GM18858 (cell line): ENCODE measurements around the gene ESAM.
"Not testable (repeated sequence)": the region's sequence is repeated elsewhere in the genome, so short reads cannot be mapped to it uniquely, and the experiment has no call there.

Experiments used
- ATAC-seq: cut with Tn5 transposase; IDR thresholded peaks from one replicate; pipeline ENCODE4 v1.9.1; 2021; ENCODE audit not compliant: unreplicated experiment

Gene ESAM

DNA sequence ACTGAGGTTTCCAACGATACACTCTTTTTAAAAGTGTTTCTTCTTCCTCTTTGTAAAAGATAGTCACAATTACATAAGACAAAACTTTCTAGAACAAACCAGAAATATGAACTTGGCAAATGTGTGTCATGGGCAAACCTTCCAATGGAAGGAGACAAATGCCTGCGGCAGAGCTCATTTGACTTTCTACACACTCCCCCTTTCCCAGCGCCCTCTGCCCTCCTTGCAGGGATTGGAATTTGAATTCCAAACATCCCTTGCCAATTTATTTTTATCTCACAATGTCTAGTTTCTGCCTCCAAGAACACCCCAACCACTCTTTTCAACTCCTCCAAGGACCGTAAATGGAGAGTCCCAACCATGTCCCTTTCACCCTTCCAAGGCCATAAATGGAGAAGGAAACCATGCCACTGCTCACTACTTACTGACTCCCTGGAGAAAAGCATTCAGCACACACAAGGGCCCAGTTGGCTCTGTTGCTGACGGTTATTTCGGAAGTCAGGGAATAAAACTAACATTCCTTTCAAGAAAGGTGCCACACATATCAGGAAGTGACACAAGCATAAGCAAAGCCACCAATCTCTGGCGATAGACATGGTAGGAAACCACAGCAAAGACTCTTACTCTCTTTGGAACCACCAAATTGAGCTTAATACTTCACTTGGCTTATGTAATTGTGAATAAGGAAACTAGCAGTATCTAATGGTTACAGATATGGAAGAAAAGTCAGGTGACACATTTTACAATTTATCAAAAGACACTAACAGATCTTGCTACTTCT, 15.0 kb upstream of the ESAM start:
- ATAC-seq = no peak

DNA sequence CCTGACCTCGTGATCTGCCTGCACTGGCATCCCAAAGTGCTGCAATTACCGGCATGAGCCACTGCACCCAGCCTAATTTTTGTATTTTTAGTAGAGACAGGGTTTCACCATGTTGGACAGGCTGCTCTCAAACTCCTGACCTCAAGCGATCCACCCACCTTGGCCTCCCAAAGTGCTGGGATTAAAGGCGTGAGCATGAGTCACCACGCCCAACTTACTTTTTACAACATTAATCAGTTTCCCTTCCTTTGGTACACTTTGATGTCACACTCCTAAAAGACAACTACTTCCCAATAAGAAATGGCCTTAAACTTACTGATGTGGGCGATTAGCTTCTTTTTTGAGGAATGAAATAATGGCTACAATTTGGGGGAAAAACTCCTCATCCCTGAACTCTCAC, 8.9 kb upstream of the ESAM start:
- ATAC-seq = not testable (repeated sequence)

DNA sequence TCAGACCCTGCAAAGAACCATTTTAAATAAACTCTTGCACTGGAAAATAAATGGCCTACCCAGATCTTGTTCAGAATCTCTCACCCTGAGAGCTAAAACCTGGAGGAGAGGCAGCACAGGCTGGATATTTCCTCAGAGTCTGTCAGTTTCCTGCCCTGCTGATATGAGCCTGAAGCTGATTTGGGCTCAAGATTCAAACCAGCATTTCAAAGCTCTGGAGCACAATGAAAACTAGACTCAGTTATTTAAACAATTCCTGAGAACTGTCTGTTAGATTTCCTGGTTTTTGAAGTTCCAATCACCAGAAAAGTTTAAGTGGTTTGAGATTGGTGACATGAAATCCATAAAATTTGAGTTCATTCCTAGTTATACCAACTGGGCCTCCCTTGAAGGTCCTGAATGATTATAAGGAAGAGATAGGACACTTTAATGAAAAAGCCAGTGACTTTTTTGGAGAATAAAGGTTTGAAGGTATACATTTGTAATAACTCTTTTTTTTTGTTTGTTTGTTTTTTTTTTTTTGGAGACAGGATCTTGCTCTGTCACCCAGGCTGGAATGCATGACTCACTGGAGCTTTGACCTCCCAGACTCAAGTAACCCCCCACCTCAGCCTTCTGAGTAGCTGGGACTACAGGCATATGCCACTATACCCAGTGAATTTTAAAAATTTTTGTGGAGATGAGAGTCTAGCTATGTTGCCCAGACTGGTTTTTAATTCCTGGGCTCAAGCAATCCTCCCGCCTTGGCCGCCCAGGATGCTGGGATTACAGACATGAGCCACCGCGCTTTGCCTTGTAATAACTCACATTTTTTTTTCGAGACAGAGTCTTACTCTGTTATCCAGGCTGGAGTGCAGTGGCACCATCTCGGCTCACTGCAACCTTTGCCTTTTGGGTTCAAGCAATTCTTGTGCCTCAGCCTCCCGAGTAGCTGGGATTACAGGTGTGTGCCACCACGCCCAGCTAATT, 8.0 kb upstream of the ESAM start:
- no peak for ATAC-seq

DNA sequence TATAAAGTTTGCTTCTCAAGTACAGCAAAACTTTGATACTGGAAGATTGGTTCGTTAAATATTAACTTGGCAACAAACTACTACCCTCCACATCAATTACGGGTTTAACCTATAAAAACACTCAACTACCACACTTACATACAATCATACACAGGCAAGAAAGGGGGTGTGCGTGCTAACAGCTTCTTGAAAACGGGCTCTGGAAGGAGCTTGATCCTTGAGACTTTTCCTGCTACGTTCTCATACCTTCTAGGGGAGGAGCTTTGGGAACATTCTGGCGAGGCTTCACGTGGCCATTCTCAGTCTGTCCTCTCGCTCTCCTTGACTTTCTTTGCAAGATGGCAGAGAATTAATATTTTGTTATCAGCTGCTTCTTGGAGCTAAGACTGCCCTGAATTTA, 6.8 kb upstream of the ESAM start:
- ATAC-seq = no peak

DNA sequence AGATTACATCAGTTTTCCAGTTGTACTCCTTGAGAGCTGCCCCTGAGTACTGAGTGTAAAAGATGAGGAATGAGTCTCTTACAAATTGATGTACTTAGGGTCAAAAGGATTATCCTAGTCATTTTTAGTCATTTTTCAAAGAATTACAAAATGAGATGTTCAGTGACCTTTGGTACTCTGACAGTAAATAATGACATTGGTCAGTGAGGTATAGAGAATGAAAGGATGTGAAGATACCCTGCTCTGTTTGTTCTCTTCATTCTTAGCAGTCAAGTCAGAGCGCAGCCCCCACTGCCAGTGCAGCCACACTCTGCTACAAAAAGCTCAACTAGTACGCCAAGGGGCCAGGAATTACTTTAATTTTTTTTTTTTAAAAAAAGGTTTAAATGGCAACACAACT, 4.1 kb upstream of the ESAM start:
- no peak for ATAC-seq

DNA sequence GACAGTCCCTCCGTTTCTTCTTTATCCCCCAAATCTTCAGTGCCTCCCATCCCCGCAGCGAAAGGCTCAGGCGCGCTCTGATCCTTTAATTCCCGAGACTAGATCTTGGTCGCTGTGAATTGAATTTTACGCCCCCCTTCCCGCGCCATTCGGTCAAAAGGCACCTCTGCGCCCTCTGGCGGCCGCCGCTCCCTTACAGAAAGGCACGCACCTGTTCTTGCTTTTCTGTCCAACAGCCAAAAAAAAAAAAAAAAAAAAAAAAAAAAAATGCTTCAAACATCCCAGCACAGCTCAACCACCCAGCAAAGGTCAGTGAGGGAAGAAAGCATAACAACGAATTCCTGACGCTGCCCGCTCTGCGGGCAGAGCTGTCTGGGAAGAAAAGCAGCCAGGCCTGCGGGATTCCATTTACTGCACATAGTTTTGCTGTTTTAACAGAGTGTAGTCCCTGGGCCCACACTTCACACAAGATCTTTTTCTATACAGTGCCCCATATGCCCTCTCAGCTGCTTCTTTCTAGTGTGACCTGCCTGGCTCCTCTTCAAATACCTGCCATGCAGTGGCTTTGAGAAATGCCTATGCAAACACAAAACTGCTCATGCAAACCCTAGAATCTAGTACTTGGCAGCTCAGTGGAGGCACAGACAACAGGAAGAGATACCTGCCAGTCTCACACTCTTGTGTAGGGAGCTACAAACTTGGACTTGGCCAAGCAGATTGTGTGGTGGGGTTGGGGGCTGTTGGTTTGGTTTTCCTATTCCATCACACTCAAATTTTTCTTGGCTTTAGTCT, 1.3 kb upstream of the ESAM start:
- no peak for ATAC-seq

DNA sequence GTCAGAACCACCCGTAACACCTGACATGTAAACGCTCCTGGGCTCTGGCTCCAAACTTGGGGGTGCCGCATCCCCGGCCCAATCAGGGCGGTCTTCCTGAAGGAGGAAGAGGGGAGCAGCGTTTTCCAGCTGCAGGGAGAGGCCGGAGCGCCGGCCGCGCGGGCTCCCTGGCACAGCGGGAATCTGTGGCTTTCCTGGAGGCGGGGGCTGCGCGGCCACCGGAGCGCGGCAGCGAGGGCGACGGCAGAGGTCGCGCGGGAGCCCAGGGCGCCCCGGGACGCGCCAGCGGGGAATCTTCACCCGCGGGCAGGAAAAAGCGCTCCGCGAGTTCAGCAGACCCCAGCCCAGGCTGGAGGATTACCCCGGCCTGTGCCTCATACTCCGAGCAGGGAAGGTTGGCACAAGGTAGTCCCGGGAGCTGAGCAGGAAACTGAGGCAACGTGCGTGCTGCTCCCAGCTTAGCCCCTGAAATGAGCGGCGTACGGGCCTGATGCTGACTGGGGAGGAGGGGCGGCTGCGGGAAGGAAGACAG, 600 bp upstream of the ESAM start:
- ATAC-seq = no peak

DNA sequence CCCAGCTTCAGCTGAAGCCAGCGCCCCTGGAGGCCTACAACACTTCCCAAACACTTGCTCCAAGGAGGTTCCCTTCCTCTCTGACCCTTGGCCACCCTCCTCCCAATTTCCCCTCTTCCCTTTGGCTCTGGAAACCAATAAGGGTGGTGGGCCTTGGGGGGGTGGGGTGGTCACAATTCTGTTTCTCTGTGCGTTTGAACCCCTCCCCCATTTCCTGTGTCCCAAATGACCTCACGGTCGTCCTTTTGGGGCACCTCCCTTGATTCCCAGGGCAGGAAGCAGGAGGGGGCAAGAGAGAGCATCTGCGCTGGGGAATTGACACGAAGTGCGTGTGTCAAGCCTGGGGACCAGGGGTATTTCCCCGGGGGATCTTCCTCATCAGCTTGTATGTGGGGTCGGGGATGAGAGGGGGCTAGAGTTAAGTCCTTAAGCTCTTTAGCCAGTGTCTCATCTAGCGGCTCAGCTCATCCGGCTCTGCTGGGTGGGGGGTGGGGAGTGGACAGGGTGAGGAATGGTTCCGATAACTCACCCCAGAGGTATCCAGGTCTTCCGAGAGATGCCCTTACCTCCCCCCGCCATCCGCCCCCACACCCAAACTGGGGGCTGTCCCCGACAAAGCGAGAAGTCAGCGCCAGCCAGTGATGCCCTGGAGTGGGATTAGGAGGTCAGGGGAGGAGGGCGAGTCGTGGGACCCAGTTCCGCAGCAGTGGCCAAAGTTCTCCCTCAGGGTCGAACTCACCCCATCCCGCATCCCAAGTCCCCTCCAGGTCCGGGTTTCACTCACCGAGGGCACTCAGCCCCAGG, 587 bp downstream of the ESAM start:
- ATAC-seq = no peak

DNA sequence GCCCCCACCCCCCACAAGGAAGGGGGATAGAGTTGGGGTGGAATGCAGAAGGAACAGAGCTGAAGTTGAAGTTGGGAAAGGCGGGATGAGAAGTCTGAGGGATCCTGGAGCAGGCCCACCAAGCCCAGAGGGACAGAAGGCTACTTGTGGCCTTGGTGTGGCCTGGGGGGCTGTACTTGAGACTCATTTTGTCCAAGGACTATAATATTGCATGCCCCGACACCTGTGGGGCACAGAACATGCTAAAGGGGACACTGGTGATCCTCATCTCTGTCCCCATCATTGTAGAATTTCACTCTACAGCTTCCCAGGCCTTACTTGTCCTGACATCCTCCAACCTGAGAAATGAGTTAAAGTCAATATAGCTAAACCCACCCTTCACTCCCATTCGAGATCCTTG, 1.3 kb downstream of the ESAM start:
- no peak for ATAC-seq

DNA sequence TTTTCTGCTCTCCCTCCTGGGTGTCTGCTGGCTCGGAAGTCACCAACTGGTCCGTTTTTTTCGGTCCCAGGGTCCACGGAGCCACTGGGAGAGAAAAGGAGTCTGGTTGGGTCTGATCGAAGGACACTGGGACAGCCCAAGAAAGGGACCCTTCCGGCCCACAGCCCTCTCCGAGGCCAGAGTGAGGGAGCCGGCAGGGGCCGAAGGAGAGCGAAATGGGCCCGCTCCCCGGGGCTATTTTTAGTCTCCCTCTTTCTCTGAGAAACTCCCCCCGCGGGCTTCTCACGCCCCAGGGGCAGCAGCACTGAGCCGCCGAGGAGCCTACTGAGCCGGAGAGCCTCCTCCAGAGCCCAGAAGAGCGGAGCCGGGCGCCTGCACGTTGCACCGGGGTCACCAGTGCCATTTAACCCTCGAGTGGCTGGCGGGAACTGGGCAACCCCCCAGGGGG, 1.9 kb downstream of the ESAM start:
- ATAC-seq = no peak

DNA sequence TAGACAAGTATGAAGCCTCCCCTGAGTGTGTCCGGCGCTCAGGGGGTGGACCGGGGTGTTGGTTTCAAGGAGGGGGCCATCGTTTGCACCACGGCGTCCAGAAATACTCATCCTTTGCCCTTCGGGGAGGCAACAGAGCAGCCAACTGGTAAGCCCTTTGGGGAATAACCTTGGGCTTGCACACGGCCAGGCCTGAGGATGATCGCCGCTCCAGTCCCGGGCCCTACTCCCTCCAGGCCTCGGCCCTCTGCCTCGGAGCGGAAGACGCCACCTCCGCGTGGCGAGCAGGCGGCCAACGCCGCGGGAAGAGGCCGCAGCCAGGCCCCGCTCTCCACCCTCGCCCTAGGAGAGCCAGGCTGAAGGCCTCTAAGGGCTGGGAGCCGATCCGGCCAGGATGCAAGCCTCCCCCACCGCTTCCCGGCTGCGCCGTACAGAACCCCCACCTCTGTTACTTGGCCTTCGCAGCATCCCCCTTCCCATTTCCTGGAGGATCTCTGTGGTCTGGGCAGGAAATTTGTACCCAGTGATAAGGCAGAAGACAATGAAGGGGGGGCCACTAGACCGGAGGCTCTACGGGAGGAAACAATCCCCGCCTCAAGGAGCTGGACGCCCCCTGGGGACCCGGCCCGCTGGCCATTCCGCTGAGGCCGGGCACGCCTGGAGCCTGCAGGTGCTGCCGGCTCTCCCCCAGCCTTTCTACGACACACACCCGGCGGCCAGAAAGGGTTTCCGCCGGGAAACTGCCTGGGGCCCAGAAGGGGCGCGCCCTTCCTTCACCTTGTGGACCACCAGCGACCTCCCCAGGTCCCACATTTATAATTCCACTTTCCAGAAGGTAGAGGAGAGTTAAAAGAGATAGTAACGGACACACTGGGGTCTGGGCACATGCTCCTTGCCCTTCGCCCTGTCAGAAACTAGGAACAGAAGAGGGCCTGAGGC, 2.6 kb downstream of the ESAM start:
- no peak for ATAC-seq

DNA sequence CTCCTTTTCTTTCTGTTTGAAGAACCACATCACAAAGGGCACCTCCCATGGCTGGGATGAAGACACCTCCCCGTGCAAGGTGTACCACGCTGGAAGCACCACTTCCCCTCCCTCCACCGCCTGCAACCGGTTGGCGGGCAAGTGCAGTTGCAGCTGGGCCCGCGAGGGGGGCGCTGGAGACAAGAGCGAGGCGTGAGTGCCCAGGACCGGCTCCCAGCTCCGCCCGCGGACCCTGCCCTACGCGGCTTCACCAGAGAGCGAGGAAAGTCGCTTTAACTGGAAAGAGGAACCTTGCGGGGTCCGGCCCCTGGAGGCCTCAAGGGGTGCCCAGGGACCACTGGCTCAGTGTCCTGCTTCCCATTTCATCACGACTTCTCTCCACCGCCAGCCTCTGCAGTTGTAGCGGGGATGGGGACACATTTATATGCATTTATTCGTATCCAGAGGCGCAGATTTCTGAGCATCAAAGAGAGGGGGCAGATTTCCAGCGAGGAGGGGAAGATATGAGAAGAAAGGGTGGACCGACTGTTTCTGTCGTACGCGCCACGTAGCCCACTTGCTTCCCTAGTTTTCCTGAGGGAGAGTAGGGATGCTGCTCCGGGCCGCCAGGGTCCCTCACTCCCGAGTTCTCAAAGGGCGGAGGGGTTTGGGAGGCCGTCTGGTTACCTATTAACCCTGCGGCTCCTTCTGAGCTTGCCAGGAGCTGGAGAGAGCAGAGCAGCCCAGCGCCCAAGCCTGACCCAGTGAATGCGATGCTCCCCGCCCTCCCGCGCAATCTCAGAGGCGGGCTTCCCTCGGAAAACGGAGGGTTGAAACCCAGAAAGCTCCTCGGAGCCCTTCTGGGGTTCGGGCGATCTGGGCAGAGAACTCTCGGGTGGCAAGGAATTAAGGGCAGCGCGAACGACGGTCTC, 3.5 kb downstream of the ESAM start:
- peak; percentile 50 for ATAC-seq

DNA sequence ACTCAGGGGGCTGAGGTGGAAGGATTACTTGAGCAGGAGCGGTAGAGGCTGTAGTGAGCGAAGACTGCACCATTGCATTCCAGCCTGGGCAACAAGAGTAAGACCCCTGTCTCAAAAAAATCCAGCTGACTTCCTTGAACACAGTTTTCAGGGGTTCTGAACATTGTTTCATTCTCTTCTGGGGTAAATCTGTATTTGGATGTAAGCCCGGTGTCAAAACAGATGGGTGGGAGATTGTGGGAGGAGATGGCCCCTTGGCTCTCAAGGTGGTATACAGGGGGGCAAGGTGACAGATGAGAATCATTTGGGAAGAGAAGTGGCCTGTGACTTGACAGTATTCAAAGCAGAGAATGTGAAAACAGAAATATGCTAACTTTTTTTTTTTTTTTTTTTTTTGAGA, 4.8 kb downstream of the ESAM start:
- ATAC-seq = no peak

DNA sequence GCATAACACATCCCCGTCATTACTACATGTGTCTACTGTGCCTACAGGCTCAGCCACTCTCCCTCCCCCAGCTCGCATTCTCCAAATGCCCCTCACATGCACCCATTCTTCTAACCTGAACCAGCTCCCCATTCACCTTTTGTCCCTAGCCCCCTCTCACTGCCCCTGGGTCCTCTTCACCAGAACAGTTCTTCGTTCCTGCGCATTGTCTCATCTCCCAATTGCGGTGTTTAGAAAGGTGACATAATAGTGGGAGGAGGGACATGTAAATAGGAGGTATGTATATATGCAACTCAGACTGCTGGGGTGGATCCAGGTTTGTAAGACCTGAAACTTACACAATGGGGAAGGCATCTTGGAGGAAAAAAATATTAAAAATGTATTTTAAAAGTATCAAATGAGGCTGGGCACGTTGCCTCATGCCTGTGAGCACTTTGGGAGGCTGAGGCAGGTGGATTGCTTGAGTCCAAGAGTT, 5.3 kb downstream of the ESAM start:
- ATAC-seq = no peak

DNA sequence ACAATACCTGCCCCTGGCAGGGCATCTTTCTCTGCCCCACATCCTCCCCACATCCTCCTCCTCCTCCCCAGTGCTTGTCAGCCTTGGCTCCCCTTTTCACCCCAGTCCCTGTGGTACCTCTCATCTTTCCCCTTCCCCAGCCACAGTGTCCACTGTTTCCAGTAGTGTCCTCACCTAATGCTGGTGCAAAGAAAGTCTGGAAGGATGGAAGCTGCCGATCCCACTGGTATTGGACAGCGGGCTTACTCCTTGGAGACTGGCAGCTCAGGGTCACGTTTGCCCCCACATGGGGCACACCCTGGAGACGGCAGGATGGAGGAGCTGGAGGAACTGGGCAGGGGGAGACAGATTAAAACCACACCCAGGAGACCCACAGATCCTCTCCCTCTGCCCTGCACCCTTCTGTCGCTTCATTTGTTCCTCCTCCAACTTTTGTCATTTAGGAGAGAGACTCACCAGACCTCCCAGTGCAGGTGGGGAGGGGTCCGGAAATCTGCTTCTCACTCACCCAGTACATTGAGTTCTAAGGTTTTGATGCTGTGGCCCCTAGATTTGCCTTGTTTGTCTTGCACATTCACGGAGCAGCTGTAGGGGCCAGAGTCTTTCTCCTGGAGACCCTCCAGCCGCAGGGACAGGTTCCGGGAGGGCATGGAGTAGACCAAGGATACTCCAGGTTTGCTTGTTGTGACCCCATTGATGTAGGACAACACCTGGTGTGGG, 5.9 kb downstream of the ESAM start:
- ATAC-seq = no peak

DNA sequence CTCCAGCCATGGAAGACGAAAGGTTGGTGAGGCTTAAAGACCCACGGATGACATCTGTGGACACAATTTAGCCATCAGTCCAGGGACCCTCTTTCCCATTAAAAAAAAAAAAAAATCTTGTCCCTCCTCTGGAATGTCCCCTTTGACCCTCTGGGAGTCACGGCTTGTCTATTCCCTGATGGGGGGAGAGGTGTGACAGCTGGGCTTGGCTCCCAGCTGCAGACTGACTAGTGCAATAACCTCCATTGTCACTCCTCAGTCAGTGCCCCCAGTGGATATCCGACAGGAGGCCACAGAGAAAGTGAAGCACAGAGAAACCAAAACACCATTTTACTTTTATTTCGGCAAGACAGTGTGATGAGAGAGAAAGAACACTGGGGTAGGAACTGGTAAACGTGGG, 7.4 kb downstream of the ESAM start:
- no peak for ATAC-seq

DNA sequence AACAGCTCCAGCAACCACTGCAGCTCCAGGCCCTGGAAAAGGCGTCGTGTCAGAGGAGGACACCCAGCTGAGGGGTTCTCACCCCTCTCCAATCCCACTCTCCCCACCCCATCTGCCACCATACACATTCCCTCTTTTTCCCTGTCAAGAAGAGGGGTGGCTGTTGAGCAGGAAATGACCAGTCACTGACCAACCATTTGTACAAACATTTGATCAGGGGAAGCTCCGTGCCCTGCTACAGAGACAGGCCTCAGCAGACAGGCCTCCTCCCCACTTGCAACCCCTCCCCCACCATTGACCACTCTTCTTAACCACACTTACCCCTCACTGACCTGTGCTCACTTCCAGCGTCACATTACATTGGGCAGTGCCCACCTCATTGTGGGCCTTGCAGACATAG, 7.8 kb downstream of the ESAM start:
- ATAC-seq = no peak
